Activated CD4-positive, alpha-beta T cell treated with anti-CD3 and anti-CD28 coated beads, Interleukin-2, amount 50 U/mL, for 48 hours (primary cell): ENCODE measurements around the gene IQSEC1.

ENCODE experiments used
- DNase-seq, 2 experiments: peaks; one replicate each; pipeline ENCODE4 v3.0.0-alpha.2; 2020

The IQSEC1 gene

DNA sequence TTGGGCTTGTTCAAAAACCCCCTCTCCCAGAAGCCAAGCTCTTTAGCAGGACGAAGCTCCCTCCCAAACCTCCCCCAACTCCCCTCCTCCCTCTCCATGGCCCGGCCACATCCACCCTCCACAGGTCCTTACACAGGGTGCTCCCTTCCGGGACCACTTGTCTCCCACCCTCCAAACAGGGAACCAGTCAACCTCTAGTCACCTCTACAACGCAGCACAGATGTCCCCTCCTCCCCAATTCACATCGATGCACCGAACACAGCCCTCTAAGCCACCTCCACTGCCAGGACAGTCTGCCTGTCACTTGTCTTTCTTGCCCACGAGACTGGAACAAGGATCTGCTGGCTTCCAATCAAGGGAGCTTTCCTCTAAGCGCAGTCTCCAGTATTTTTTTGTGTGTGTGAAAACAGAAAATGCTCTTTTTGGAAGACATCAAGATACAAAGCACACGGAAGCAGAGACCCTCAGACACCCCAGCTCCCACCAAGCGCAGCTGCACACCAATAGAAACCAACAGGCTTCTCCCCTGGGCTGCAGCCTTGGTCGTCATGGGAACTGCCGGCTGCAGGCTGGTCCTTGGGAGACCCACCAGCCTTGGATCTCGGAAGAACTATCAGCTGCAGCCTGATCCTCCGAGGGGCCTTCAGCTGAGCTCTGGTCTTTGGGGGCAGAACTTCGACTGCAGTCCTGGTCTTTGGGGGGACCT lies 26.5 kb downstream of the IQSEC1 start:
- no peak for DNase-seq

DNA sequence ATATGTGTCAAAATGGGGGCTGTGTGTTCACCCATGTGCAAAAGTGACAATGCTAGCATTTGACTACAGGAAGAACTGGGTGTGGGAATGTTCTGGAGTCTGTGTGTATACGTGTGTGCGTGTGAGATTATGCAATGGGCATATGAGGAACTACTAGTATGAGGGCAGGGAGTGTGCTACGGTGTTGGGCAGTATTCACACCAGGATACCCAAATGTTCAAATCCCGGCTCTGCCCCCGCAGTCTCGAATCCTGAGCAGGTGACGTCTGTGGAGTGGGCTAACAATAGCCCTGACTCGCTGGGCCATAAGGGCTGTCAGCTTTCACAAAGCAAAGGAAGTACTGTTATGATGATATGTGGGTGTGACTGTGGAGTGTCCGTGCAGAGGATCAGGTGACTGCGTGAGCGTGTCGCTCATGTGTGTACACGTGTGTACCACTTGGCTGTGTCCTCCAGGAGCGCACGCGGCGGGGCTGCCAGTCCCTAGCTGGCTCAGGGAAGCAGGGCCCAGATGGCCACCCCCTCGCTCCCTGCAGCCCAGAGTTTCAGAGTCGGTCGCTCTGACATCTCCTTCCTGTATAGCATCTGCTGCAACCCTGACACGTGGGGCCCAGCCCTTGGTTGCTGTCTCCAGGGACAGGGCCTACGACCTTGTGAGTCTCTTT lies 27.2 kb downstream of the IQSEC1 start:
- DNase-seq: no peak

DNA sequence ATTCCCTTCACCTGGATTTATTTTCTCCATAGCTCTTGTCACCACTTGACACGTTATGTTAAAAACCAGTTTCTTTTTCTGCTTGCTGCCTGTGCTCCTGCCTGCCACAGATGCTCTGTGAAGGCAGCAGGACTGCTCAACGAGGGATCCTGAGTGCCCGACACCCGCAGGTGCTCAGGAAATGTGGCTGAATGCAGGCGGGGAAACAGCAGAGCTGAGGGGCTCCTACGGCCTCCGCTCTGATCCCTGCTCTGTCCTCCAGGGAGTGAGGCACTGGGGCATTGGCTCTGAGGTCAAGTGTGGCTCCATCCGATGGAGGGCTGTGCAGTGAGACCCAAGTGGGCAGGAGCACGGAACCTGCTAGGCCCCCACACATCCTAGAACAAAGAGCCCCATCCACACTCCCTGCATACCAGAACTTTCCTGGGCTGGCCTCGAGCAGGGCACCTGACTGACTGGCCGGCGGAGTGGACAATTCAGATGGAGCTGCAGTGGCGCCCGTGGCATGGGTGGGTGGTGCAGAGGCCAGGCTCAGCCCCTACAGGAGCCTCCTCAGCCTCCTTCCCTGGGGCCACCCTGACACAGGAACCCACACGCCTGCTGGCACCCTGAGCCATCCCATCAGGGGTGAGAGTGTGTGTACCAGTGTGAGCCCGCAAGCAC lies 27.9 kb downstream of the IQSEC1 start:
- no peak for DNase-seq

DNA sequence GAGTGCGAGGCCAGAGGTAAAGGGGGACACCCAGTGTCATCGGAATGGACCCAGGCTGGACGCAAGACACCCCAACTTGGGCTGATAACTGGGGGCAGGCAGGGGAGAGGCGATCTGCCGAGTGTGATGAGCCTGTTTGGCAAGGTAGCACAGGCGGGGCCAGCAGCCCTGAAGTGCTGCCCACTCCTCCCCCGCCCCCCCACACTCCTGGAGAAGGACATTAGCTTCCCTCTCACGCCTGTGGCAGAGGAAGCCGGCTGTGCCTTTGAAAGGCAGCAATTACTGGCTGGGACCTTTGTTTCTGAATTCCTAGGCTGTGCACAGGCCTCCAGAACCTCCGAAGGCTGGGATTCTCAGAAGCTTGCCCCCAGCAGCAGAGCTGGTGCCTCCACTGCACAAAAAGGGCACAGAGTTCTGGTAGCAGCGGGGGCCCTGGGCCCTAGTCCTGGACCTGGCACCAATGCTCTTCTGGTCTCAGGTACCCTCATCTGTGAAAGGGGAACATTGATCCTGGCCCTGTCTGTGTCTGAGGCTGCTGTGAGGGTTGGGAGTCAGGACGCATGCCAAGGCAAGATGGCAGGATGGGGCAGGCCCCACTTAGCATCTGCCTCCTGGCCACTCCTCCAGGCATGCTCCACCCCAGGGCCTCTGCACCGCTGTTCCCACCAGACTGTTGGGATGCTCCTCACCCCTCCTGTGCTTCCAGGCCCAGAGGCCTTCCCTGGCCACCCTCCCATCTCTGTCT lies 28.6 kb downstream of the IQSEC1 start:
- DNase-seq: no peak

DNA sequence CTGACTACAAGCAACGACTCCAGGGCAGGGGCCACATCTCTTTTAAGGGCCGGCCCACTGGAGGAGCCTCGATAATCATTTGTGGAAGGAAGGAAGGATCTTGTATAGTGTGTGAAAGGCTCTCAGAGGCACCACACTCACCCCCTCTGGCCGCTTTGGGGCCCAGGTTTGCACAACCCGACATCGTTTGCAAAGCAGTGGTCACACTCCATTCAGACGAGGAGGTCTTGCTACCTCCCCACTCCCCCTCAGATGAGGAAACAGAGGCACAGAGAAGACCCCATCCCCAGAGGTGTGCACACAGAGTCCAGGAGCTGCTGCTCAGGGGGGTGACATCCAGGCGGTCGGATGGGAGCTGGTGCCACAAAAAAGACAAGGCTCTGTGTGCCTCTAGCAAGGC lies 29.6 kb downstream of the IQSEC1 start:
- no peak for DNase-seq

DNA sequence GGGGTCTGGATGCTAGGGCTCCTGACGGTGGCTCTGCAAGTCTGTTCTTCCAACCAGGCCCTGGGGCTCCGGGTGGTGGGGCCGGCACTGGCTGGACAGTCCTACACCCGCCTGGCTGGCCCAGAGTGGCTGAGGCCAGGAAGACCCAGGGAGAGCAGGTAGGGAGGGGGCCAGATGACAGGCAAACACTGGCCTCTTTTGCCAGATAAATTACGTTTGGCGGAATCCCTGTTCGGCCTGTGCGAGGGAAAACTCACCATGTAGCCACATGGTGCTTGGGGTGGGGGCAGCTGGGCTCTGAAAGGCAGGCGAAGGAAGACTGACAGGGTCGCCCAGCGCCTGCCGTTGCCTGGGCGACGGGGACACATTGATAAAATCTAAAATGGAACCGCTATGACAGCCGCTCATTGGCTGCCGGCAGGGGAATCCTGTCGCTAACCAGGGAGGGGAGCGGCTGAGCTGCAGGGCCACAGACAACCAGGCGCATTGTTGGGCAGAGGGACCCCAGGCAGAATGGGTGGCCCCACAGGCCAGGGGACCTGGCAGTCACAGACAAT lies 30.4 kb downstream of the IQSEC1 start:
- no peak for DNase-seq

DNA sequence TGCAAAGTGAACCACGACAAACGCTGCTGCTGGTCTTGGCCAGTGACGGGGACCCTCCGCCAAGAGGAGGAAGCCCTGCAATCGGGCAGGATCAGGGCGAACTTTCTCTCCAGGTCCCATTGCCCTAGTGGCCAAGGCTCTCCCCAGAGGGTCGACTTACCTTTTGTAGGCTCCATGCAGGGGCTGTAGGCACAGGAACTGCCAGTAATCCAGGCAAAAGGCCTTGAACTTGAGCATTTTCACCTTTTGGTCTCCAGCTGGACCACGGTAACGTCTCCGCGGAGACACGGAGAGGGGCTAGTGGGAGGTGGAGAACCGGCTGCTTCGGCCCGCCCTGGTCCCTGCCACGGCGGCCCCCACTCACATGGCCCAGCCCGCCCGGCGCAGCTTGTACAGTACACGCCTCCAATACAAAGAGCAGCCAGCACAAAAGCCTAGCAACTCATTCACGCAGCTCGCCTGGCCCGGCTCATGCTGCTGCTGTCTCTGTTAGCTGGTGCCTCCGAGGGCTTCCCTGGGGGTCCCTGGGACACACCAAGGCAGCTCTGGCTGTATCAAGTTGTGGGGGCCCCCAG lies 31.0 kb downstream of the IQSEC1 start:
- no peak for DNase-seq

DNA sequence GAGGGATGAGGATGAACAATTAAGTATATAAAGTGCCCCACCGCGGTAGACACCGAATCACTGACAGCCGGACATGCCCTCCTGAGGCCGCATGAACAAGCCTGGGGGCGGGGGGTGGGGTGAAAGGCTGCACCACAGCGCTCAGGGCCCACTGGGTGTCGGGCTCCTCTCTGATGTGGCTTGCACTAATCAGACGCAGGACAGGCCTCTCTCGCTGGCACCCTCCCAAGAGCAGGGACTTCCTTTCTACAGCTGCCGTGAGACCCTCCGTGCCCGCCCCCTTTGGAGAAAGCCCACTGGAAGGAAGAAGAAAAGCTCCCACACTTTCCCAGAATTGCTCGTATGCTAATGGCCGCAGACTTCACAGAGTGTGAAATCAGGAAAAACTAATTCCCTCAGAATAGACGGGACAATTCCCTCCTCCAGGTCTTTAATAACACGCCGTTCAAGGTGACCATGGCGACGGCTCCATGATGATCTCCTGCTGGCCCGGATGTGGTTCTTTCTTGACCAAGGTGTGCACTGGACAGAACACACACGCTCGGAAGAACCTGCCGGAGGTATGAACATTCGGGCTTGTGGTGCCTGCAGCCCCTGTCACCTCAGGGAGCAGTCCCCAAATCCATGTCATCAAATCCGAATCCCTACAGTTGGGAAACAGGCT lies 32.0 kb downstream of the IQSEC1 start:
- DNase-seq: no peak

DNA sequence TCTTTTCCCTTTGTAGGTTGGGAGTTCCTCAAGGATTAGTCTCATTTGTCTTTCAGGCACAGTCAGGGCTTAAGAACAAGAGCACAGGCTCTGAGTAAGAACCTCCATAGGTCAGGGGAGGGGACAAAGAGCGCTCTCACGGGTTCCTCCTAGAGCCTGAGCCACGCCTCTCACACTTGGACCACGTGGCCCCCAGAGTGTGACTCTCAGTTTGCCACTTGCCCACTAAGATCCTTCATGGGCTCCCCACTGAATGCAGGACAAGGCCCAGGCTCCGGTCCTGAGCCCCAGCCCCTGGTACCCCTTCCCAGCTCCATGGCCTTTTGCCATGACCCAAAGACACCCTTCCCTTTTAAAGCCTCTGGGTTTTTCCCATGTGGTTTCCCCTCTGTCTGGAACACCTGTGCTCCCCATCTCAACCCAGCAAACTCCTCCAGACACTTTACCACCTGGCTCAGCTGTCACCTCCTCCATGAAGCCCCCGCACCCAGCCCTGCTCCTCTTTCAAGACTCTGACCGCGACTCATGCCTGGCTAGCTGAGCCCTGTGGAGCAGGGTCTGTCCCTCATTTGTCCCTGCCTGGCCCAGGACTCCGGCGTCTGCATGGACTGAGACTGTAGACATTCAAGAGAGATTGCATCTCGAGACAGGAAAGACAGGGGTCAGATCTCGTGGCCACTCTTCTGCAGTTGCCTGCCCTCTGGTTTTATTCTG lies 32.7 kb downstream of the IQSEC1 start:
- DNase-seq: peak; percentile 23 to 43

DNA sequence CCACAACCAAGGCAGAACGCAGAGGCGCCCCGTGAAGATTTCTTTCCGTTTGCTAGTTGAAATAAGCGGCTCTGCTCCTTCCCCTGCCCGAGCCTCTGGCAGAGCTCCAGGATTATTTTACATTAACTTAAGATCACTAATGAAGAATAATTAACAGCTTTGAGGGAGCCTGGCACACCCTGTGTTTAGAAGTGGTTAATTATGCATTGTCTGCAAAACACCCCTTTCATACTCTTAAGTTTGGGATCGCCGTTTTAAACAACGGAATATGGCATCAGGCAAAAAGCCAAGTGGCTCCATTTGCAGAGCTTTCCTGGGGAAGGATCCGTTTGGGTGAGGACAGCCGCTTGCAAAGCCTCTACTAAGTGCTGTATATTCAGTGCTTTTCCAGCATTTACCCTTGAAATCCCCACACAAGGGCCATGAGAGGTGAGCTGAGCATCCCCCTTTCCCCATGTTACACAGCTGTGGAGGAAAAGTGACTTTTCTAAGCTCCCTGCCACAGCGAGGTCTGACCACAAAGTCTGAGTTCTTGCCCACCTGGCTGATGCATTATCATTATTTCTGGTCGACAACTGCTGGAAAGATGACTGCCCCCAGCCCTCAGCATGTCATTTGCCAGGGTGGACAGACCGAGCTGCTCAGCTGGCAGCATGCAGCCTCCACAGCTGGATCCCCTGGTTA lies 33.9 kb downstream of the IQSEC1 start:
- no peak for DNase-seq

DNA sequence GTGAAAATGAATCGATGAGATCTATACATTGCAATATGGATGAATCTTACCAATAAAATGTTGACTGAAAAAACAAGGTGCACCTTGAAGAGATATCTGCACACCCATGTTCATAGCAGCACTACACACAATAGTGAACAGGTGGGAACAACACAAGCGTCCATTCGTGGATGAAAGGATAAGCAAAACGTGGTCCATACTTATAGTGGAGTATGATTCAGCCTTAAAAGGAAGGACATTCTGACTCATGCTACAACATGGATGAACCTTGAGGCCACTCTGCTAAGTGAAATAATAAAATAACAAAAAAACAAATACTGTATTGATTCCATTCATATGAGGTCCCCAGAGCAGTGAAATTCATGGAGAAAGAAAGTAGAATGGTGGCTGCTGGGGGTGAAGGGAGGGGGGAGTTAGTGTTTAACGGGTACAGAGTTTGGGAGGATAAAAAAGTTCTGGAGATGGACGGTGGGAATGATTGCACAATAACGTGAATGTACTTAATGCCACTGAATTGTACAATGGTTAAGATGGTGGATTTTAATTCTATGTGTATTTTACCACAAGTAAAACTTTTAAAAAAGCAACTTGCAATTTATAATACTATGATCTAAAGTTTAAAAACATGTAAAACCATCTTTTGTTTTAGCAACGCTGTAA lies 35.6 kb downstream of the IQSEC1 start:
- DNase-seq: no peak

DNA sequence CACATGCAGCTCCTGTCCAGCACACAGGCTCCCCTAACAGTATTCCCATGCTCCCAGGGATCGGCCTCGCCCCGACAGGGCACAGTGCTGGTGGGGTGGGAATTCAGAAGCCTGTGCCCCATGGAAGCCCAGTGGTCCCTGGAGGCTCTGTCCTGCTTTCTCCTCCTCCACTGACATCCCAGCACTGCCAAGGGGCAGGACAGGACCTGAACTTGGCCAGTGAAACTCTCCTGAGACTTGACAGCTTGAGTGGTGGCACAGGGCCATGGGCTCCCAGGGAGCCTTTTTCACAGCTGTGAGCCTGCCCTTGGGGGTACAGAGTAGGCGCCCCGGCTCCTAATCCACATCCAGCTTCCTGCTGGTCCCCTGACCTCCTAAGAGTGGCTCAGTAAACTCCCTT lies 38.4 kb downstream of the IQSEC1 start:
- no peak for DNase-seq

DNA sequence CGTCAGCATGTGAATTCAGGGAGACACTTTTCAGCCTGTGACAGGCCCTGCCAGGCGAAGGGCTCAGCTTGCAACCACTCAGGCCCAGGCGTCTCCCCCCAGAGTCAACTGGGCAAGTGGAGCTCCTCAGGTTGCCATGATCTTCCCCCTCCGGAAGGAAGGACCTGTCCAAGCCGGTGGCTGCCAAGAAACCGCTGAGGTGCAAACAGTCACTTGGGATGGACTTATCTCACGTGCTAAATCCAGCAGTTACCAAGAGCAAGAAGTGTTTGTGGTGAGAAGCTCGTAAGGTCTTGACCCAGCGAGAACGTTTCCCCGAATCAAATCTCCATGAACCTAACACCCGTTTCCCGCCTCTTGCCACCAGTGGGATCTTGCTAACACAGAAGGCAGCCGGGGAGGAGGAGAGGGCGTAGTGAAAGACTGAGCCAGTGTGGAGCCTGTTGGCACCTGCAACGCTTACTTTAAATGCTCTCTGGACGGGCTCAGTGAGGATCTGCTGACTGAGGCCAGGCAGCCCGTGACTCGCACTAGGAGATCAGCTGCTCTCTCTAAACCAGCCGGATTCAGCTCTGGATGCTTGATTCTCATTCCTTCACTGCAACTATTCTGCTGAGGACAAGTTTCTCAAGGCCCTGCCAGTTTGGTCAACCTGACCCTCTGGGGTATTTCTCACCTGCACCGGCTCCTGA lies 39.0 kb downstream of the IQSEC1 start:
- no peak for DNase-seq

DNA sequence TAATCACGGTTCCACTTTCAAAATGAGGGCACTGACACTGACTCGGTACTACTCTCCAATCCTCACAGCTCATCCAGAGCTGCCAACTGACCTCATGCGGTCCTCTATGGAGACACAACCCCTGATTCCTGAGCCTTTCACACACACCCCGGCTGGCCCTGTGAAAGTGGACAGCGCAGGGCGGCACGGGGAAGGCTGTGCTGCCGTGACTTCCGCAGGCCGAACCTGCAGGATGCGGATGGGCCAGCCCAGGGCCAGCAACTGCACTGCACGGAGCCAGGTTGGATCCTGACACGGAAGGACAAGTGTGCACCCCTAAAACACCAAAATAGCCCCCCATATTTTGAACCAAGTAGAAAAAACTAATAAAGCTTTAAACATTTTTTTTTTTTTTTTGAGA lies 41.0 kb downstream of the IQSEC1 start:
- no peak for DNase-seq

DNA sequence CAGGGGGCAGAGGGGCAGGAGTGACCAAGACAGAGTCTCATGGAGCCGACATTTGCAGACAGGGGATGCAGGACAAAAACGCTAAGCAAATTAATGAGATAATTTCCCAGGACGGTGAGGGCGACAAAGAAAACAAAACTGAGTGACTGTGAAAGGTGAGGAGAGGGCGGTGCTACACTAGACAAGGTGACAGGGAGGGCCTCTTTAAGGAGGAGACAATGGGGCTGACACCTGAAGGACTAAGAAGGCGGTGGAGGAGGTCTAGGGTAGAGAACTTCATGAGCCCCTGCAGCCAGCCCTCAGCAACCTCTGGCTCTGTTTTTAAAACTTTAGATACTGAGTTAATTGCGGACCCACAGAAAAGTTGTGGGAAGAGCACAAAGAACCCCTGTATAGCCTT lies 41.6 kb downstream of the IQSEC1 start:
- DNase-seq: no peak

DNA sequence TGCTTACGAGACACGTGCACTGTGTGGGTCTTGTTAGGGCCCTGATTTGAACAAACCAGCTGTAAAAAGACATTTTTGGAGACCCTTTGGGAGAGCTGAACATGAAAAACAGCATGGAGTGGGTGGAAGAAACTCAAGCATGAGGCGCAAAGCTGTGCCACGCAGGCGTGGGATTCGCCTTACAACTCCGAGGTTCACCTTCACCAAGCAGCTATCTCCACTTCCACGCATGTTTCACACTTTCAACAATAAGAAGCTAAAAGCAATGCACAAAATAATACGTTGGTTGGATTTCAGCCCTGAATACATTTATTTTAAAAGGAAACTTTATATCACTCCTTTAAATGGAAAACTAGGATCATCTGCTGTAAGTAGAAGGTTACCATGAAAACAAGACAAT lies 42.5 kb downstream of the IQSEC1 start:
- no peak for DNase-seq

DNA sequence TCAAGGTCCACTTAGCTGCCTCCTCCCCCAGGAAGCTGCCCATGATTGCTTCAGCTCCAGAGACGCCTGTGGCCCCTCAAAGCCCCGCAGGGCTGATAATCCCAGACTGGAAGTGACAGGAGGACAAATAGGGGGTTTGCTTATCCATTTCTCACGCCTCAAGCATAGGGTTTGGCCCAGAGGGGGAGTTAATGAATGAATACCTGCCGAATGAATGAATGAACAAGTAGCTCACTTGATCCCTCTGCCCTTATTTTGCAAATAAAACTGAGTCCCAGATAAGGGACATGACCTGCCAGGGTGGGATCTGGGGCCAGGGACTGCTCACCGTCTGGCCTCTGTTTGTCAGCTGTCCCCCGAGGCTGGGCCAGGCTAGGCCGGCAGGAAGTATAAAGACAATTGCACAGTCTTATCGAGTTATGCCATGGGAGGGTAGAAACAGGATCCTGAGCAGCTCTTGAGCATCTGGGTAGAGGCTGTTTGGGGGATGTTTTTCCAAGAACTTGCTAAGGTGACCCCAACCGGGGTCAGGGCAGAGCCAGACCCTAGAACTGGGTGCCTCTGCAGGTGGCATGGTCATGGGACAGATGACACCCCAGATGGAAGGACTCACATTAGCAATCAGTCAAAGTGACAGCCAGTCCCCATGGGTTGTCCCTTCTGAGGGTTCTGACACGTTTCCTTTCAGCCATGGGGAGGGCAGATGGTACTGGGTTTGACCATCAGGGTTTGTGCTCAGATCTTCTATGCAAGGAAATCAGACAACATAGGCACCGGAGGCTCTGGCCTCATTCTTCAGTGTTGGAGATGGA lies 45.0 kb downstream of the IQSEC1 start:
- no peak for DNase-seq

DNA sequence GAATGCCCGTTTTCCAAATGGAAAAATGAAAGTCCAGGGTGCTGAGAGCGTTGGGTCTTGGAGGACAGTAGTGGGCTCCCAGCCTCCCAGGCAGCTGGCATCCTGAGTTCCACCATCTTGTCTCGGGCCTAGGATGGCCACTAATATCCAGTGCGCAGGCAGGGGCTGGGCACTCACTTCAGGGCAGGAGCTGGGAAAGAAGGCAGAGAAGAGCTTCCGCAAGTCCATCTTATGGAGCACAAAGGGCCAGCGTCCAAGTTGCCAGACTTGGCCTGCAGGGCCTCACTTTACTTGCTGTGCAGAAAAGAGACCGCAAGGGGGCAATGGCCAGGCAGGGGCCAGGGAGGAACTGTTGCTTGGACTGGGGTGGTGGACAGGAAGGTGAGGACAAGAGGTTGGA lies 46.1 kb downstream of the IQSEC1 start:
- no peak for DNase-seq

DNA sequence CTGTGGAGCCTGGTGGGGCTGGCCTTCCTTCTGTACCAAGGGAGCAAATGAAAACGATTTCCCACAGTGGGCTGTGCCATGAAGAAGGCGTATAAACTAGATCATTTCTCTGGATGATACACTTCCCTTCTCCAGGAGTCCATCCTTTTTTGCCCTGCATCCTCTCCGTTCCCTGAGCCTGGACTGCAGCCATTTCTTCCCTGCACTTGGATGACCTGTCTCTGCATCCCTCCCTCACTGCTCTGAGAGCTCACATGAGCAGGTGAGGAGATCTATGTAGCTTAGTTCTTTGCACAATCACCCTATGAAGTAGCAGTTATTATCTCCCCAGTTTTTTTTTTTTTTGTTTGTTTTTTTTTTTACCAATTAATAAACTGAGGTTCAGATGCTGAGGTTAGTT lies 46.7 kb downstream of the IQSEC1 start:
- DNase-seq: no peak
